OCI-LY3 (cell line): ENCODE data around the gene GPR158.

Source experiments
- EZH2phosphoT487 ChIP-seq: fragments of 200-600 bp; shearing (Covaris generic); IDR thresholded peaks from 2 replicates; pipeline ENCODE4 v1.6.1; 2018; ENCODE audit warnings: antibody characterized with exemption, mixed run types, low read depth
- TF ChIP-seq, protein P1 (sequence below): fragments of 200-600, 300-600 bp; sonication (generic); IDR thresholded peaks from 2 replicates; pipeline ENCODE4 v1.5.1; 2014; ENCODE audit warnings: antibody characterized with exemption, low read length, low read depth

GRCh38 chr10:25288181-25288580, 113.4 kb downstream of the GPR158 start:
- TF ChIP-seq, protein P1, sequence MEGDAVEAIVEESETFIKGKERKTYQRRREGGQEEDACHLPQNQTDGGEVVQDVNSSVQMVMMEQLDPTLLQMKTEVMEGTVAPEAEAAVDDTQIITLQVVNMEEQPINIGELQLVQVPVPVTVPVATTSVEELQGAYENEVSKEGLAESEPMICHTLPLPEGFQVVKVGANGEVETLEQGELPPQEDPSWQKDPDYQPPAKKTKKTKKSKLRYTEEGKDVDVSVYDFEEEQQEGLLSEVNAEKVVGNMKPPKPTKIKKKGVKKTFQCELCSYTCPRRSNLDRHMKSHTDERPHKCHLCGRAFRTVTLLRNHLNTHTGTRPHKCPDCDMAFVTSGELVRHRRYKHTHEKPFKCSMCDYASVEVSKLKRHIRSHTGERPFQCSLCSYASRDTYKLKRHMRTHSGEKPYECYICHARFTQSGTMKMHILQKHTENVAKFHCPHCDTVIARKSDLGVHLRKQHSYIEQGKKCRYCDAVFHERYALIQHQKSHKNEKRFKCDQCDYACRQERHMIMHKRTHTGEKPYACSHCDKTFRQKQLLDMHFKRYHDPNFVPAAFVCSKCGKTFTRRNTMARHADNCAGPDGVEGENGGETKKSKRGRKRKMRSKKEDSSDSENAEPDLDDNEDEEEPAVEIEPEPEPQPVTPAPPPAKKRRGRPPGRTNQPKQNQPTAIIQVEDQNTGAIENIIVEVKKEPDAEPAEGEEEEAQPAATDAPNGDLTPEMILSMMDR = no peak
- TF ChIP-seq EZH2phosphoT487 = no peak
